HG03060 (cell line): ENCODE measurements around the gene RABEP1.
"Not testable (repeated sequence)": the region's sequence is repeated elsewhere in the genome, so short reads cannot be mapped to it uniquely, and the experiment has no call there.

ENCODE experiments used
- ATAC-seq: cut with Tn5 transposase; IDR thresholded peaks from one replicate; pipeline ENCODE4 v1.9.1; 2021; ENCODE audit warnings: low read depth, moderate number of reproducible peaks; ENCODE audit not compliant: unreplicated experiment

RABEP1 gene, protein sequence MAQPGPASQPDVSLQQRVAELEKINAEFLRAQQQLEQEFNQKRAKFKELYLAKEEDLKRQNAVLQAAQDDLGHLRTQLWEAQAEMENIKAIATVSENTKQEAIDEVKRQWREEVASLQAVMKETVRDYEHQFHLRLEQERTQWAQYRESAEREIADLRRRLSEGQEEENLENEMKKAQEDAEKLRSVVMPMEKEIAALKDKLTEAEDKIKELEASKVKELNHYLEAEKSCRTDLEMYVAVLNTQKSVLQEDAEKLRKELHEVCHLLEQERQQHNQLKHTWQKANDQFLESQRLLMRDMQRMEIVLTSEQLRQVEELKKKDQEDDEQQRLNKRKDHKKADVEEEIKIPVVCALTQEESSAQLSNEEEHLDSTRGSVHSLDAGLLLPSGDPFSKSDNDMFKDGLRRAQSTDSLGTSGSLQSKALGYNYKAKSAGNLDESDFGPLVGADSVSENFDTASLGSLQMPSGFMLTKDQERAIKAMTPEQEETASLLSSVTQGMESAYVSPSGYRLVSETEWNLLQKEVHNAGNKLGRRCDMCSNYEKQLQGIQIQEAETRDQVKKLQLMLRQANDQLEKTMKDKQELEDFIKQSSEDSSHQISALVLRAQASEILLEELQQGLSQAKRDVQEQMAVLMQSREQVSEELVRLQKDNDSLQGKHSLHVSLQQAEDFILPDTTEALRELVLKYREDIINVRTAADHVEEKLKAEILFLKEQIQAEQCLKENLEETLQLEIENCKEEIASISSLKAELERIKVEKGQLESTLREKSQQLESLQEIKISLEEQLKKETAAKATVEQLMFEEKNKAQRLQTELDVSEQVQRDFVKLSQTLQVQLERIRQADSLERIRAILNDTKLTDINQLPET

DNA sequence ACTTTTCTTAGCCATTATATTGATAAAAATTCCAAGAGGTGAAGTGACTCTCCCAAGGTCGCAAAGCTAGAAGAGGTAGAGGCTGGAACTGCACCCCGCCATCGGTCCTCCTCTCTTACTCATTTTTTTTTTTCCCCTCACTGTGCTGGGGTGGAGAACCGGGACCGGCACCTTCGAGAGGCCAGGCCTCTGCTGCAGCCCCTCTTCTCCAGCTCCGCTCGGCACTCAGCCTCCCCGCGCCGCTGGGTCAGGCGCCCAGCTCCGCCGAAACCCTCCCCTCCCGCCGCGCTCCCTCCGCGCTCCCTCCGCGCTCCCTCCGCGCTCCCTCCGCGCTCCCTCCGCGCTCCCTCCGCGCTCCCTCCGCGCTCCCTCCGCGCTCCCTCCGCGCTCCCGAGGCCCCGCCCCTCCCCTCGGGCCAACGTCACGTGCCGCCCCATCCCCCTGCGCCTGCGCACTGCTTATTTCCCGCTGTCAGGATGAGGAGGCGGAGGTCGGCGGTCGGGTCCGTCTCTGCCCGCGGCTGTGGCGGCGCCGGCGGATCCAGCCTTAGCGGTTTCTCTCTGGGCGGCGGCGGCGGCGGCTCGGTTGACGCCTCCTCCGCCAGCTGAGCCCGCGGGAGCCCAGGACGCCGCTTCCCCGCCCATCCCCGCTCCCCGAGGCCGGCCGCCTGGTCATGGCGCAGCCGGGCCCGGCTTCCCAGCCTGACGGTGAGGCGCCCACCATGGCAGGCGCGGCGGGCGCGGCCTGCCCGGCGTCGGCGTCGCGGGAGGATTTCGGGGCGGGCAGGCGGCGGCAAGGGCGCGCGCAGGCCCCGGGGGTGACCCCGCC lies at the start of gene RABEP1:
Gene RABEP1, plus strand, starts transcription at position 471 of the 828 bp plus-strand sequence. Its CDS starts 203 bp downstream, at position 674.
- ATAC-seq: no peak

DNA sequence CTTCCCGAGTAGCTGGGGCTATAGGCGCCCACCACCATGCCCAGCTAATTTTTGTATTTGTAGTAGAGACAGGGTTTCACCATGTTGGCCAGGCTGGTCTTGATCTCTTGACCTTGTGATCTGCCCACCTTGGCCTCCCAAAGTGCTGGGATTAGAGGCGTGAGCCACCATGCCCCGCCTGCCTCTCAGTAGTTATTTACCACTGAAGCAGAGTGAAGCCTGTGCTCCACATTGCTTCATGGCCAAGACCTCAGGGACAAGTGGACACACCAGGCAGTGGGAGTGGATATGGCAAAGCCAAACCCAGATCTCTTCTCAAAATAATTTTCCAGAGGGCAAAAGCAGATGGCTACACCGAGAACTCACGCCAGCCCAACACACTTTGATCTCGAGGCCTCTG lies 48.6 kb upstream of the RABEP1 start:
- ATAC-seq: not testable (repeated sequence)

DNA sequence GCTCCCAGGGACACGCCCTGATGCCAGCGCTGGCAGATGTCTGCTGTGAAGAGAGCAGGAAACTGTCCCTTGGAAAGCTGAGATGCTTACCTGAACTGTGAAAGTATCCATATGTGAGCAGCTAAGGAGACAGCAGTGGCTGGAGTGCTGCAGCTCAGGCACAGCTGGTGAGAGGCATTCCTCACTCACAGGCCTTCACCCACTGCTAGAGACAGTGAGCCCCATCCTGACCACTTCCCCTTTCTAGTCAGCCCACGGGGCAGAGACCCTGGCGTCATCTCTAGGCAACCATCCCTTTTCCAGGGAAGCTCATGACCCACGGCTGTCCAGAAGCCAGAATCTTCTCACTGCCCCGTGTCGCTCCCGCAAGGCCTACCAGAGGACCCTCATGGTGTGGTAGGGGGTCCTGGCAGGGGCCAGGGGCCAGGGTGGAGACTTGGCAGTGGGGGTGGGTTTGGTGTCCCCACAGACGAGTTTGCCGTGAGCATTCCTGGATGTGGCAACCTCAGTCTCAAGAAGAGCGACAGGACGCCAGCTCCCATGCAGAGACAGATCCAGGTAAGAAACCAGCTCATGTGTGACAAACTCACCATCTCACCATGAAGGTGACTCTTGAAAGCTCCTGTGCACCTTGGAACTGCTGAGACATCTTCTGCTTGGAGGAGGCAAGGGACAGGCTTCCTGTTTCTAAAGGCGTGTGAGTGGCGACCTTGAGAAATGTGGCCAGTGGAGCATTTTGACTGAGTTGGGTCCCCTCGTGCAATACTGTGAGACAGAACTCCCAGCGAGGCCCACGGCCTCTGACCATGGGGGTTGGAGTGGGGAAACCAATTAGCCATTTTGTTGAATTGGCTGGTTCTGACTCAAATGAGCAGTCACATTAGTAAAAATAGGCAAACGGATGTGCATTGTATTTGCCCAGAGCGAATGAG lies 47.2 kb upstream of the RABEP1 start, which contains the start of gene SCIMP:
Gene SCIMP, minus strand, starts transcription at position 216 of the 932 bp plus-strand sequence. Its CDS starts 105 bp downstream, at position 111.
- no peak for ATAC-seq

DNA sequence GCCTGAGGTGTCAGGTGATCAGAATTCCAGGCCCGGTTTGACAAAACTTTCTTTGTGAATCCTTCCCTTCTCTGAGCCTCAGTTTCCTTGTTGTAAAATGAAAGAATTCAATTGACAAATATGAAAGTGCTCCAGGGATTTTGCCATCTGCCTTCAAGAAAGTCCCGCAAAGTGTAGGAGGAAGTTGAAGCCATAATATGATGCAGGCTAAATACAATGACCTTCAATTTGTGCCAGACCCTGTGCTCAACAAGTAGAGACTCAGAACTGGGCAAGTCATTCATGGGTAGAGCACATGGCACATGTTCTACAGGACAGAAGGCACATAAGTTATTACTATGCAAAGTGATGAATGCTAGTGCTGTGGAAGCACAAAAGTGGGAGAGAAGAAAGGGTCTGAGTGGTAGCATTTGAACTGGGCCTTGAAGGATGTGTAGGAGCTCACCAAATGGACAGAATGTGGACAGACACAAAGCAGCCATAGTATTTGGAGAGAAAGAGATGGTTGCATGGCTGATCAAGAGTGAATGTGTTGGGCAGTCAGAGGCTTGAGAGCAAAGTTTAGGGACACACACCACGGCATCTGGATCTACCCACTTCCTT lies 45.0 kb upstream of the RABEP1 start:
- no peak for ATAC-seq

DNA sequence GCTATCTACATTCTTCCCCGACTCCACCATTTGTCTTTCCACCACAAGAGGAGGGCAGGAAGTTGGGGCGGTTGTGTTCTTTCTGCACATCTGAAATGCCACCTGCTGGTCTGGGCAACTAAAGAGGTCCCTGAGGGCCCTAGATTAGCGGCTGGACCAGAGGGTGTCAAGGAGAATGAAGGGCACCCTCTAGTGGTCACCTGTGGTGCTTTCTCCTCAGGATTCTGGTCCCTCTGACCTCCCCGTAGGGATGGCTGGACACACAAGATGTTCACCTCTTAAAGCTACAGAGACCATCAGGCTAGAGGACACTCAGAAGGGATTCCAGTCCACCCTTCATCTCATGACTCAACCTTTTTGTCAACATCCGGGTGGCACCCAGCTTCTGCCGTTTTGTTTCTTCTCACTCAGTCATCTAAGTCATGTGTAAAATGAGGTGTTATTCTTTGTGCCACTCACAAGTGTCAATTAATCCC lies 44.5 kb upstream of the RABEP1 start:
- no peak for ATAC-seq

DNA sequence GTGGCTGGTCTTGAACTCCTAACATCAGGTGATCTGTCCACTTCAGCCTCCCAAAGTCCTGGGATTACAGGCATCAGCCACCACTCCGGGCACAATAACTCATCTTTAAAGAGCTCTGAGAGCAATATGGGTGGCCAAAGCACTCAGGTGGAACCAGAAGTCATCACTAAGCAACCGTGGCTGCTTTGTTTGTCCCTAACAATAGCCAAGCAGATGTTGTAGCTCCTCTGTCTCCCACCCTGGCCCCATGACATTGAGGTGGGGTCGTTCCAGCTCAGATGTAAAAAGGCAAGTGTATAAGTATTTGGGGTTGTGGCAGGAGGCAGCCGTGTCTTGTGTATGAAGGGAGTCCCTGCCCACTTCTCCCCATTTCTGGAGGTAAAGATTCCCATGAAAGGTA lies 43.8 kb upstream of the RABEP1 start:
- no peak for ATAC-seq

DNA sequence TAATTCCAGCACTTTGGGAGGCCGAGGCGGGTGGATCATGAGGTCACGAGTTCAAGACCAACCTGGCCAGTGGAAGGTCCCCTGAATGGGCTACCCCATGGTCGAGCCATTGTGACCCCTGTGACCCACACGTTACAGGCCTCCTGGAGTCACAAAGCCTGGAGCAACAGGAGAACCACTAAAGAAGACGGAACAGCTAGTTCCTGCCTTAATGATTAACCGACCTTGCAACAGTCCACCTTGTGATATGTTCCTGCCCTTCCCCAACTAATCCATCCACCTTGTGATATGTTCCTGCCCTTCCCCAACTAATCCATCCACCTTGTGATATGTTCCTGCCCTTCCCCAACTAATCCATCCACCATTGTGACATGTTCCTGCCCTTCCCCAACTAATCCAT lies 42.3 kb upstream of the RABEP1 start:
- not testable (repeated sequence) for ATAC-seq

DNA sequence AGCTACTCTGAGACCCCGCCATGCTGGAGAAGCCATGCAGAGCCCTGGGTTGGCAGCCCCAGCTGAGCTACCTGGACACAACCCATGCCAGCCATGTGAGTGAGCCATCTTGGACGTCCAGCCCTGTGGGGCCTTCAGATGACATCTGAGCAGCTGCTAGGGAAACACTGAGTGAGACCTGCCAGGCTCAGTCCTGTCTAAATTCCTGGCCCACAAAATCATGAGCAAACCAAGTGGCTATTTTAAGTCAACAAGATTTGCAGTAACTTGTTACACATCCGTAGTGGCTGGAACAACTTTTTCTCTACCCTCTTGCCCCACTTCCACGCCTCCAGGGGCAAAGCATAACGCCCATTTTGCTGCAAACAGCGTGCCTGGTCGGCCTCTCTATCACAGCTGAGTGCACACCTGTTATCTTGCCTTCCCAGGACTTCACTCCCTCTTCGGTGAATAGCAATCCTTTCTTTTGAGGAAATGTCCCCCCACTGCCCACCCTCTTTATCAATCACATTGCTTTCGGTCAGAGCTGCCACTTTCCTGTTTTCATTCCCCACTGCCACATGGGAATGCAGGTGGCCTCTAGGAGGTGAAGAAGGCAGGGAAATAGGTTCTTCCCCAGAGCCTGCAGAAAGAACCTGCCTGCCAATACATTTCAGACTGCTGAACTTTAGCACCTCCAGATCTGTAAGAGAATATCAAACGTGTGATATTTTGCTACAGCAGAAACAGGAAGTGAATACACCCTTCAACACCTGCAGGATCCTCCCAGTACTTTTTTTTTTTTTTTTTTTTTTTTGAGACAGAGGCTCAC lies 40.0 kb upstream of the RABEP1 start:
- ATAC-seq: no peak

DNA sequence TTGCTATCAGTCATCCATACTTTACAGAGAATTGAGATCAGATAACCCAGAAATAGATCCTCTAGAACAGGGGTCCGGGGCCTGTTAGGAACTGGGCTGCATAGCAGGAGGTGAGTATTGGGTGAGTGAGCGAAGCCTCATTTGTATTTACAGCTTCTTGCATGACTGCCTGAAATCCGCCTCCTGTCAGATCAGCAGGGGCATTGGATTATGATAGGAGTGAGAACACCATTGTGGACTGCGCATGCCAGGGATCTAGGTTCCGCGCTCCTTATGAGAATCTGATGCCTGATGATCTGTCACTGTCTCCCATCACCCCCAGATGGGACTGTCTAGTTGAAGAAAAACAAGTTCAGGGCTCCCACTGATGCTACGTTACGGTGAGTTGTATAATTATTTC lies 34.5 kb upstream of the RABEP1 start:
- no peak for ATAC-seq

DNA sequence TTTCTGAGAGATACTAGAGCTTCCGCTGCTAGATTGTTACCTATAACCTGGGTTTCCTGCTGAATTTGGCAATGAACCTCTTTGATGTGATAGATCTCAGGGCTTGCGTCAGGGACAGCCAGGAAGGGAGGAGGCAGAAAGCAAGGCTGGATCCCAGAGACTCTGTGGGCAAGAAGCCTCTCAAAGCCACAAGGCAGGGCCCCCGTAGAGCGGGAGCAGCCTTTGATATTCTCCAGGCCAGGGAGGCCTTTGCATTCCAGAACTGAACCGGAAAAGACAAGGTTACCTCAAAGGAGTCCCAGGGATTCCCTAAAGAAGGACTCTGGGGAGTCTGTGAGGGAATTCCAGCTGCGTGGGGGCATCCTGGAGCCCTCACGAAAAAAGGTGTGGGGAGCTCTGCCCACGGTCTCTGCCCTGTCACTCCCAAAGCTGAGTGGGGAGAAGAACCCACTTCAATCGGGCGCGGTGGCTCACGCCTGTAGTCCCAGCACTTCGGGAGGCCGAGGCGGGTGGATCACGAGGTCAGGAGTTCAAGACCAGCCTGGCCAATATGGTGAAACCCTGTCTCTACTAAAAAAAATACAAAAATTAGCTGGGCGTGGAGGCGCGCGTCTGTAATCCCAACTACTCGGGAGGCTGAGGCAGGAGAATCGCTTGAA lies 33.1 kb upstream of the RABEP1 start:
- ATAC-seq: no peak

DNA sequence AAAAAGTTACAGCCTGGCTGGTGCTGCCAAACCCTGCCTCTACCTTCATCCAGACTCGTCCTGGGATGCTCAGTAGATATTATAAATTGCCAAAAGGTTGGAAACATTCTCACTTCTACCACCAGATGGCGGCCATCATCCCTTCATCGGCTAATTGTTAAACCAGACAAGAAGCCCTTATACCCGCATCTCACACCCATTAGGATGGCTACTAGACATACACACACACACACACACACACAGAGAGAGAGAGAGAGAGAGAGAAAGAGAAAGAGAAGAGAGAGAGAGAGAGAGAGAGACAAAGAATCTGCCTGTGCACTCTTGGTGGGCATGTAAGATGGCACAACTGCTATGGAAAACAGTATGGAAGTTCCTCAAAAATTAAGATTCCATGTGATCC lies 32.5 kb upstream of the RABEP1 start:
- ATAC-seq: no peak

DNA sequence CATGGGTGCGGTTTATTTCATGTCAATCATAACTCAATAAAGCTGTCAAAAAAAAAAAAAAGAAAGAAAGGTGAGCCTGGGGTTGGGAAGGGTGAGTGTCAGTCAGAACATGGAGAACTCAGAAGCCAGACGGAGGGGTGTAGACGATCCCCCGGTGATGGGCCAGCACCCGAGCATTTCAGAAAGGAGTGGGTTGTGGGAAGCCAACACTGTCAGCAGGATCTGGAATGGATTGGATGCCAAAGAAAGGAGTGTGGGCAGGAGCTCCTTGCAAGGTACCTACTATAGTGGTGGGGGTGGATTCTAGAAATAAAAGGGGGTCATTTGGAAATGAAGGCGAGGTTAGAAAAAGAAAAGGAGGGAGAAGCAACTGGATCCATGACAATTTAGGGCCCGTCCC lies 27.7 kb upstream of the RABEP1 start:
- ATAC-seq: no peak

DNA sequence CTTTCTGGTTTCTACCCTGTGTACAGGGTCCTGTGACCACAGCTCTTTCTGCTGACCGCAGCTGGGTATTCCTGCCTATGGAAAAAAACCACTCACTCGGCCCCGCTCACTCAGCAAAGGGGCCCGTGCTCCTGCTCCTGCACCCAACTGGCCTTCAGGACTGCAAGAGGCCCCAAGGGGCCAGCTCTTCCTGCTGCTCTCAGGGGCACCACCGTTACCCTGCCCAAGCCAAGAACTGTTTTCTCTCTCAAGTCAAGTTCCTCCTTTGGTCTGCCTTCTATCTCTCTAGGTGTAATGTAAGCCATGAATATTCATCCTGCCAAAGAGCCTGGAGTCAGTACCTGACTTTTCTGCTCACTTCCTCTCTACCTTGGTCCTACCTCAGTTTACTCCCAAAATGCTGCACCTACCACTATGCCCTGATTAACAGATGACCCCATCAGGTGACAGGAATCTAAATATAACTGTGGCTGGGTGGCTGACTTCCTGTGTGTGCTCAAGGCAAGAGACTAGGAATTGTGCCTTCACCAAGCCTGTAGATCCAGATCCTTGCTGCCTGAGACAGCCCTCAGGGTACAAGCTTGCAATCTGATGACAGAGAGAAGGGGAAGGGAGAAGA lies 27.1 kb upstream of the RABEP1 start:
- ATAC-seq: no peak

DNA sequence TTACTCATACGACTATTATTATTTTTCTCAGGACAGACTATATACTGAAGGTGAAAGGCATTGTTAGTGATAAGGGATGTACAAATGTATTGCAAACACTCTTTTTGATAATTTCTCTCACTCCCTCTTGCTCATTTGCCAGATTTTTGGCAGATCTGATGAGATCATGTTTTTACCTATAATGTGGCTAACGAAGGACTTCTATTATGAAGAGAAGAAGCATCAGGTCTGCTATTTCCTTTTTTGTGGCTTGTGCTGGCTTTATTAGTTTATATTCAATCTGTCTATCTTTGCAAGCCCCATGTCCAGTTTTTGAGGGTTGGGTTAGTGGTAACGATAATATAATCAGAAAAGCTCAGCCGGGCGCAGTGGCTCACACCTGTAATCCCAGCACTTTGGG lies 25.0 kb upstream of the RABEP1 start:
- no peak for ATAC-seq

DNA sequence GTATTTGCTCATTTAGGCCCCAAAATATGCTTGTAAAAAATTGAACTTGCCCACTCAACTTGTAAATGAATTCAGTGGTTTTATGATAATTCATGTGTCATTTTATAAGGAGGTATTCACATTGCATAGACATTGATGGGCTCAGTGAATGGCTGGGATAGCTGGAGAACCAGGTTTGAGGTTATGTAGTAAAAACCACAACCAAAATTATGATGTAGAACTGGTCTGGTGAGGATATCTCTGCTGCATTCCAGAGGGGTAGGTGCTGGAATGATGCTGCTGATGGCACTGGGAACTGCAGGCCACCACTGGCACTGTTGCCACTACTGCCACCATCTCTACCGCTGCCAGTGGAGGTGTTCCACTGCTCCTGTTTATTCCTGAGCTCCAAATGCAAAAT lies 21.5 kb upstream of the RABEP1 start:
- ATAC-seq: no peak

DNA sequence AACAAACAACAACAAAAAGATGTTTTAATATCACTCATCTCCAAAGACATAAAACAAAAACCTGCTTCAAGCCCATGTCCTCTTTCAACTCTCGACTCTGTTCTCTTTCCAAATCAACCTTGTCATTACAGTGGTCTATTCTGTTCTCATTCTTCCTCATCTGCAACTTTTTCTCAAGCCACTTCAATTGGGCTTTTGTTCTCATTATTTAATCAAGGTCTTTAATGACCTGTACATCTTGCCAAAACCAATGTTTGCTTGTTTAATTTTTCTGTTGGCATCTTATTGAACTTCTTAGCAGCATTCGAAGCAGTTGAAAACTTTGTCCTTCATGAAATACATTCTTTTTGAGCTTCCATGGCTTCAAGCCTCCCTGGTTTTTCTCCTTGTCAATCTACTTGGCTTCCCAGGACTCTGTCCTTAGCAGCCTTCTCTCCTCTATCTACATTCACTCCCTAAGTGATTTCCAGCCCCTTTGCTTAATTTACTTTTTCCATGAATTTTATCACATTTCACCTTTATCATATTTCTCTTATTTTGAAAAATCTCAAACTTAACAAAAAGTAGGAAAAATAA lies 19.6 kb upstream of the RABEP1 start:
- no peak for ATAC-seq

DNA sequence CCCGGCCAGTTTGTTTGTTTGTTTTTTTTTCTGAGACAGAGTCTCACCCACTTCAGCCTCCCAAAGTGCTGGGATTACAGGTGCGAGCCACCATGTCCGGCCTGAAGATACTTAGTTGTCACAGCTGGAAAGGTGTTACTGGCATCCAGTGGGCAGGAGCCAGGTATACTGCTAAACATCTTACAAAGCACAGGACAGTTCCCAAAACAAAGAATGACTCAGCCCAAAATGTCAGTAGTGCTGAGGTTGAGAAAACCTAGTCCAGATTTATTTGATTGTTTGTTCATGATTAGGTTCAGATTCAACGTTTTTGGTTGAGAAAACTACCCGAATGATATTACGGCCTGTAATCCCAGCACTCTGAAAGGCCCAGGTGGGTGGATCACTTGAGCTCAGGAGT lies 18.6 kb upstream of the RABEP1 start:
- no peak for ATAC-seq
